GM21723 (cell line): ENCODE measurements around the gene RNF152.

ENCODE experiments used
- ATAC-seq: cut with Tn5 transposase; IDR thresholded peaks from one replicate; pipeline ENCODE4 v1.9.1; 2021; ENCODE audit warnings: mild to moderate bottlenecking, moderate library complexity; ENCODE audit not compliant: unreplicated experiment

The RNF152 gene, protein sequence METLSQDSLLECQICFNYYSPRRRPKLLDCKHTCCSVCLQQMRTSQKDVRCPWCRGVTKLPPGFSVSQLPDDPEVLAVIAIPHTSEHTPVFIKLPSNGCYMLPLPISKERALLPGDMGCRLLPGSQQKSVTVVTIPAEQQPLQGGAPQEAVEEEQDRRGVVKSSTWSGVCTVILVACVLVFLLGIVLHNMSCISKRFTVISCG

GRCh38 chr18:61892683-61893308 lies at the start of gene RNF152:
RNF152 (minus strand) TSS chr18:61893007; CDS start chr18:61816463, 76,544 bp downstream.
- ATAC-seq = no peak

DNA sequence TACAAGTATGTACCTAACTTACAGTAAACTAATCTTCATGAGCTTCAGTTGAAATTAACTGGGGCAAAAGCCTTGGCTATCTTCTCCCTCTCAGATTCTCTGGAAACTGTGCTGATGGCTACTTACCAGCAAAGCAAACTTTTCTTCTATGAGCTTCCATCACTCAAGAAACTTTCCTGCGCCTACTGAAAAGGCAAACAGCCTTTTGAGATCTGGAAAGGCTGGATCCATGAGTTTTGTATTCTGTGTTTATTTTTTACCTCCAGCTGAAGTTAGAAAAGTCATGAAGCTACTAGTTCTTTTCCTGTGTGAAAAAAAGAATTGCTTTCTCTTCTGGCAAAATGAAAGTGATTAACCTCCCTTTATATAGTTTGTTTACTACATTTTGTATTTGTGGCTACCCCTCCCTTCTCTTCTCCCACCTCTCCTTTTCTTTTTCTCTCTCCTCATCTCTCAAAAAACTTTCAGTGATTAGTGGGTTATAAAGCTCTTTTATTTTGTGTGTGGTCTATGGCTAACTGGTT lies 49.2 kb upstream of the RNF152 start:
- no peak for ATAC-seq

DNA sequence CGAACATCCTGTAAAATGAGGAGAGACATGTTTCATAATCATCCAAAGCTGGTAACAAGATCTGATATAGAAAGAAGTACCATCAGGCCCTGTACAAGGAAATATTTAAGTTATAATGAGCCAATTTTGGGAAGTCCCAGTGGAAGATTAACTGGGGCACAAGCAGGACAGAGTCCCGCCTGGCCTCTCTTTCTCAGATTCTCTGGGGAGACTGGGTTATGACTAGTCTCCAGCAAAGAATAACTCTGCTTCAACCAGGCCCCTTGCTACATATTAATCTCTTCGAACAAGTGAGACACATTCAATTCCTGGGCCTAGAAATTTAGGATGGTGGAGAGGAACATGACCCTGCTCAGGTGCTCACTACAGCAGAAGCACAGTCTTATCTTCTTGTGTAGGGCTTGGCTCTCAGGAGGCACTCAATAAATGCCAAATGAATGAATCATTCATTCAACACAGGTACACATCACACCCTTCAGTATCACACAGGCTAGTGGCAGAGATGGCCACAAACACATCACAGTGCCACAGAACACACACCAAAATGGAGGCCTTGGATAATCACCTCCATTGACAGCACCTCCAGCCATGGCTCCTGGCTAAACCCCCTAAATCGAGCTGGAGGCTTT lies 46.4 kb upstream of the RNF152 start:
- no peak for ATAC-seq

GRCh38 chr18:61935362-61935761 lies 42.6 kb upstream of the RNF152 start:
- no peak for ATAC-seq

GRCh38 chr18:61931654-61932379 lies 39.0 kb upstream of the RNF152 start:
- ATAC-seq = no peak

DNA sequence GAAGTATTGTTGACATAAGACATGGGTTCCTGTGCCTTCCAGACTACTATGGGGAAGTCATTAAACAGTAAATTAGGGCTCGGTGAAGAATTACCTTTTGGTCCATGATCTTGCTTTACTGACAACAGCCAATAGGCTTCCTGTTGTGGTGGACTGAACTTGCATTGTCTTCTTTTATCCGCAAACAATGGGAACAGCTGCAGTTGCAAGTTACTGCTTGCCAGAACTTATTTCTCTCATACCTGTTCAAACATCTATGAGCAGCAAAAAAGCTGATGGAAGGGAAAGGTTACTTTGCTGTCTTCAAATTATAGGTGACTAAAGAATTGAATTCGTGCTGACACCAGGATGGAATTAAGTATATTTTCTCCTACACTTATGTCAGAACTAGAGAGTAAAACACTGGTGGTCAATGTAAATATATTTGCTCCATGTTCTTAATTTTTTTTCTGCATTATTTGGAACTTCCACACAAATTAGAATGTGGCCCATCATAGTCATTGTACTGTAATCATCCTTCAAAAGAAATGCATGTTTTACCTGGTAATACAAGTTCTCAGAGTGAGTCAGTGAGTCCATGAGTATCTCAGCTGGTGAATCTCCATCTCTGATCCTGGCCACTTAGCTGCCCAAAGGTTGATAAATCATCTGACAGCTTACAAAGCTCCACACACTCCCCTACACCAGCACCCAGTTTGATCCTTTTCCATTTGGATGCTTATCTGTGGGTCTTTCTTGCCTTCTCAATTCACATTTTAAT lies 37.3 kb upstream of the RNF152 start:
- no peak for ATAC-seq

DNA sequence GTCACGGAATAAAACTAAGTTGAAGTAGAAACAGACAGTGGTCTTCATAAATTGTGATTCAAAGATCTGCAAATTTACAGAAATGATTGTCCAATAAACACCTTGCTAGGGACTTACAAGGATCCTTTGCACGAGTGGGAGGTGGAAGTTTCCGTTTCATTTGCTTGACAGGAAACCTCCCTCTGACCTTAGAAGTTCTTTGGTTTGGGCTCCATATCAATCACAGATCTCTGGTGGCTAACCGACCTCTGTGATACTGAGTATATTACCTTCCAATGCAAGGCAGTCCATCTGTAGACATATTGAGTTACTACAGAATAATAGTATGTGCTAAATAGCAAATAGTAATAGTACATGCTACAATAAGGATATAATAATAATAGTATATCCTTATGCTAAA lies 33.7 kb upstream of the RNF152 start:
- no peak for ATAC-seq

GRCh38 chr18:61924550-61924949 lies 31.7 kb upstream of the RNF152 start:
- no peak for ATAC-seq

- no peak for ATAC-seq
These were observed 29.6 kb upstream of the RNF152 start for GRCh38 chr18:61922435-61922834.

DNA sequence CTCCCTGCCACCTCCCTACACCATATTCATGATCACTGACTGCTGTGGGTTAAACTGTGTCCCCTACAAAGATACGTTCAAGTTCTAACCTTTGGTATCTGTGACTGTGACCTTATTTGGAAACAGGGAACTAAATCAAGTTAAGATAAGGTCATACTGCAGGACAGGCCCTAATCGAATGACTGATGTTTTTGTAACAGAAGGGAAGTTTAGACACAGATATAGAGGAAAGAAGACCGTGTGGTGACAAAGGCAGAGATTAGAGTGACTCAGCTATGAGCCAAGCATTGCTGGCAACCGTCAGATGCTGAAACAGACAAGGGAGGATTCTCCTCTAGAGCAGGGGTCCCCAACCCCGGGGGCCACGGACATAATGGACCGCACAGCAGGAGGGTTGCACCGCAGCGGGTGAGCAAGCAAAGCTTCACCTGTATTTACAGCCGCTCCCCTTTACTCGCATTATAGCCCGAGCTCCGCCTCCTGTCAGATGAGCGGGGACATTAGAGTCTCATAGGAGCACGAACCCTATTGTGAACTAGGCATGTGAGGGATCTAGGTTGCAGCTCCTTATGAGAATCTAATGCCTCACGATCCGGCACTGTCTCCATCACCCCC lies 28.9 kb upstream of the RNF152 start:
- ATAC-seq = no peak

- no peak for ATAC-seq
These were observed 25.0 kb upstream of the RNF152 start for GRCh38 chr18:61917818-61918217.

- ATAC-seq = no peak
These were observed 19.7 kb upstream of the RNF152 start for GRCh38 chr18:61912476-61912875.

- no peak for ATAC-seq
These were observed 17.3 kb upstream of the RNF152 start for GRCh38 chr18:61910101-61910500.

GRCh38 chr18:61908661-61909060 lies 15.9 kb upstream of the RNF152 start:
- ATAC-seq = no peak

DNA sequence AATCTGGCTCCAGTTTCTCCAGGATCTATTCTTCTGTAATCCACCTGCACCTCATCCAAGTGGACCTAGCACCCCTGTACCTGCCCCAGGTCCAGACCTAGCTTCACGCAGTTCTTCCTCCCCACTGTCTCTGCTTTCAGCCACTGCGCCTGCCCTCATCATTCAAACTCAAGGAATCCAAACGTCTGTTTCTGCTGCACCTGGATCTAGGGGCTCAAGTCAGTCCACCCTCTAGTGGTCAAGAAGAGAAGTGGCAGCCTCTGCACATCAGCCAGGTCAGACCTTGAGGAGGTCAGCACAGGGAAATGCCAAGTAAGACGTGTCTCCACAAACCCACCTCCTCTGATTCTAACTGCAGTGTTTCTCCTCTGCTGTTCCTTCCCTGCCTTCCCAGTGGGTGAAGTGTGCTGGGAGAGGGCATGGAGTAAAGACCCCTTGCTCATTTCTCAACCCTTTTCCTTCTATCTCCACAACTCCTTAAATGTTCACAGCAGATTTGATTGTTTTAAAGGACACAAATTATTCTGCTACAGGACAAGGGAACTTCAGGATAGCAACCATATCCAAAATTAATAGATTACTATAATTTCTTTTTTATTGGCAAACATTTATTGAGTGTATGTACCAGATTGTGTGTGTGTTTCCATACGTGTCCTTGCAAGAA lies 8.6 kb upstream of the RNF152 start:
- peak; percentile 91 for ATAC-seq

- no peak for ATAC-seq
These were observed 7.9 kb upstream of the RNF152 start for GRCh38 chr18:61900504-61901281.

GRCh38 chr18:61898640-61899101 lies 5.9 kb upstream of the RNF152 start:
- ATAC-seq = no peak

- no peak for ATAC-seq
These were observed 4.0 kb upstream of the RNF152 start for GRCh38 chr18:61896757-61897156.

GRCh38 chr18:61896118-61896517 lies 3.3 kb upstream of the RNF152 start:
- ATAC-seq = no peak
